Duodenal mucosa (tissue), 2 donors: ENCODE measurements around the gene PARVB.
"Not testable (repeated sequence)": the region's sequence is repeated elsewhere in the genome, so short reads cannot be mapped to it uniquely, and the experiment has no call there.

Source experiments
- H3K27ac ChIP-seq: one replicate; pipeline ENCODE4 v1.7.0; 2013; ENCODE audit warnings: low read depth, low read length
- H3K27me3 ChIP-seq, 2 donors: one replicate each; pipeline ENCODE4 v1.7.0; 2013; ENCODE audit warnings: low read length in 2 of 2, control low read depth in 1 of 2; ENCODE audit not compliant: insufficient read depth in 2 of 2, control insufficient read depth in 1 of 2
- H3K36me3 ChIP-seq, 2 donors: one replicate each; pipeline ENCODE4 v1.7.0; 2013; ENCODE audit warnings: low read length in 2 of 2, control low read depth in 1 of 2; ENCODE audit not compliant: insufficient read depth in 2 of 2, control insufficient read depth in 1 of 2
- H3K4me1 ChIP-seq, 2 donors: one replicate each; pipeline ENCODE4 v1.7.0; 2013; ENCODE audit warnings: low read length in 2 of 2, control low read depth in 1 of 2; ENCODE audit not compliant: insufficient read depth in 2 of 2, control insufficient read depth in 1 of 2
- H3K4me3 ChIP-seq, 2 donors: one replicate each; pipeline ENCODE4 v1.7.0; 2013; ENCODE audit warnings: low read length in 2 of 2, low read depth in 1 of 2
- H3K9ac ChIP-seq, 2 donors: one replicate each; pipeline ENCODE4 v1.7.0; 2013; ENCODE audit warnings: low read length in 2 of 2, low read depth in 1 of 2
- H3K9me3 ChIP-seq, 2 donors: one replicate each; pipeline ENCODE4 v1.7.0; 2013; ENCODE audit warnings: low read length in 2 of 2, control low read depth in 1 of 2; ENCODE audit not compliant: control insufficient read depth in 1 of 2

Gene PARVB

GRCh38 chr22:44102856-44103255, 78.8 kb downstream of the PARVB start:
- no peaks in the 10 kb centered on the region for H3K27me3 ChIP-seq
- no peaks in the 10 kb centered on the region for H3K9me3 ChIP-seq
- peaks cover 0 to 6% of the 10 kb centered on the region in 2 donors for H3K36me3 ChIP-seq
- H3K4me3 ChIP-seq: no peak overlapping the region
- no peak overlapping the region for H3K27ac ChIP-seq
- peaks cover 0 to 11% of the 10 kb centered on the region in 2 donors for H3K4me1 ChIP-seq
- H3K9ac ChIP-seq: no peak overlapping the region

GRCh38 chr22:44103735-44104480, 79.8 kb downstream of the PARVB start:
- Histone ChIP-seq H3K9me3 (no peaks in the 10 kb centered on the region), H3K4me3 (no peak overlapping the region), H3K9ac (no peak overlapping the region), H3K27me3 (no peaks in the 10 kb centered on the region), H3K36me3 (peaks cover 0 to 6% of the 10 kb centered on the region in 2 donors), H3K27ac (no peak overlapping the region), H3K4me1 (peaks cover 0 to 11% of the 10 kb centered on the region in 2 donors)

GRCh38 chr22:44107340-44107739, 83.2 kb downstream of the PARVB start:
- Histone ChIP-seq H3K4me1 (peaks cover 0 to 11% of the 10 kb centered on the region in 2 donors), H3K36me3 (peaks cover 0 to 6% of the 10 kb centered on the region in 2 donors), H3K4me3 (no peak overlapping the region), H3K9me3 (no peaks in the 10 kb centered on the region), H3K9ac (no peak overlapping the region), H3K27ac (no peak overlapping the region), H3K27me3 (no peaks in the 10 kb centered on the region)

- no peak overlapping the region for H3K9ac ChIP-seq
- H3K36me3 ChIP-seq: peaks cover 0 to 6% of the 10 kb centered on the region in 2 donors
- peaks cover 0 to 9% of the 10 kb centered on the region in 2 donors for H3K4me1 ChIP-seq
- H3K27me3 ChIP-seq: no peaks in the 10 kb centered on the region
- H3K4me3 ChIP-seq: no peak overlapping the region
- H3K9me3 ChIP-seq: no peaks in the 10 kb centered on the region
- no peak overlapping the region for H3K27ac ChIP-seq
Observed at GRCh38 chr22:44108076-44108475, 84.0 kb downstream of the PARVB start.

- no peaks in the 10 kb centered on the region for H3K9me3 ChIP-seq
- no peaks in the 10 kb centered on the region for H3K27me3 ChIP-seq
- peaks cover 0 to under 1% of the 10 kb centered on the region in 2 donors for H3K4me1 ChIP-seq
- no peak overlapping the region for H3K4me3 ChIP-seq
- H3K27ac ChIP-seq: no peak overlapping the region
- peaks cover 0 to 6% of the 10 kb centered on the region in 2 donors for H3K36me3 ChIP-seq
- no peak overlapping the region for H3K9ac ChIP-seq
Observed at GRCh38 chr22:44108806-44109385, 84.8 kb downstream of the PARVB start.

GRCh38 chr22:44109416-44109815, 85.3 kb downstream of the PARVB start:
- Histone ChIP-seq H3K4me1 (no peaks in the 10 kb centered on the region), H3K4me3 (no peak overlapping the region), H3K9ac (no peak overlapping the region), H3K9me3 (no peaks in the 10 kb centered on the region), H3K27me3 (no peaks in the 10 kb centered on the region), H3K27ac (no peak overlapping the region), H3K36me3 (peaks cover 0 to 4% of the 10 kb centered on the region in 2 donors)

- H3K27ac ChIP-seq, H3K4me3 ChIP-seq, H3K27me3 ChIP-seq, H3K4me1 ChIP-seq, H3K9me3 ChIP-seq, H3K9ac ChIP-seq, H3K36me3 ChIP-seq: not testable (repeated sequence)
Observed at GRCh38 chr22:44110656-44111055, 86.6 kb downstream of the PARVB start.

- H3K27me3 ChIP-seq: no peaks in the 10 kb centered on the region
- H3K36me3 ChIP-seq: no peaks in the 10 kb centered on the region
- H3K4me3 ChIP-seq: no peak overlapping the region
- H3K4me1 ChIP-seq: no peaks in the 10 kb centered on the region
- H3K27ac ChIP-seq: no peak overlapping the region
- no peak overlapping the region for H3K9ac ChIP-seq
- H3K9me3 ChIP-seq: no peaks in the 10 kb centered on the region
Observed at GRCh38 chr22:44111562-44112155, 87.6 kb downstream of the PARVB start.

- Histone ChIP-seq H3K9me3 (no peaks in the 10 kb centered on the region), H3K4me1 (no peaks in the 10 kb centered on the region), H3K27ac (no peak overlapping the region), H3K36me3 (no peaks in the 10 kb centered on the region), H3K4me3 (no peak overlapping the region), H3K27me3 (no peaks in the 10 kb centered on the region), H3K9ac (no peak overlapping the region)
Observed at GRCh38 chr22:44112191-44112590, 88.1 kb downstream of the PARVB start.

GRCh38 chr22:44116331-44116730, 92.2 kb downstream of the PARVB start:
- H3K4me3 ChIP-seq: no peak overlapping the region
- H3K36me3 ChIP-seq: peaks cover 0 to 9% of the 10 kb centered on the region in 2 donors
- no peak overlapping the region for H3K27ac ChIP-seq
- H3K4me1 ChIP-seq: no peaks in the 10 kb centered on the region
- H3K9ac ChIP-seq: no peak overlapping the region
- H3K9me3 ChIP-seq: no peaks in the 10 kb centered on the region
- H3K27me3 ChIP-seq: no peaks in the 10 kb centered on the region
